ENCODE data around the gene TPRG1. TPM values are rescaled to one million over a fixed set of nuclear protein-coding genes. Genes with fewer than 3 reads are reported as not detected.

Gene TPRG1
- total and polyA plus RNA-seq, 2 donors (not counting 3 experiments of a cell fraction or from before 2014, with no cell fraction given) = 0.30 TPM; not detected in 1

- Histone ChIP-seq H3K9me3 (replicated peaks; ENCODE audit: control insufficient read depth, insufficient read depth, low read length) (no peaks in the 10 kb centered on the region), H3K79me2 (ENCODE audit: control insufficient read depth, insufficient read depth, low read length) (no peaks in the 10 kb centered on the region), H3K9me1 (replicated peaks; ENCODE audit: control insufficient read depth, extremely low read depth, insufficient read depth, low read length) (no peaks in the 10 kb centered on the region), H3K27me3 (ENCODE audit: control insufficient read depth in 2 of 2, insufficient read depth in 2 of 2, low read length in 2 of 2) (no peaks in the 10 kb centered on the region), H3K27ac (ENCODE audit: insufficient read depth, low read depth, low read length) (no peak overlapping the region), H3K4me1 (ENCODE audit: control insufficient read depth, extremely low read depth, insufficient read depth, low read length) (no peaks in the 10 kb centered on the region), H3K9ac (replicated peaks; ENCODE audit: extremely low read depth, insufficient read depth, low read length) (no peak overlapping the region), H4K20me1 (replicated peaks; ENCODE audit: control insufficient read depth, extremely low read depth, insufficient read depth, low read length) (no peaks in the 10 kb centered on the region), H3K4me3 (replicated peaks in 1 of 3; ENCODE audit: insufficient read depth in 1 of 3, low read depth in 1 of 3, low read length in 3 of 3) (no peak overlapping the region), H2AFZ (ENCODE audit: low read depth, low read length) (no peak overlapping the region), H3K36me3 (ENCODE audit: control insufficient read depth in 2 of 2, extremely low read depth in 1 of 2, insufficient read depth in 2 of 2, low read length in 2 of 2) (no peaks in the 10 kb centered on the region), H3K4me2 (ENCODE audit: insufficient read depth, low read length) (no peak overlapping the region)
- intact Hi-C loops (cut with micrococcal nuclease) = no loop called here
- ChIA-PET CTCF (interaction anchor here (1.1 kb wide), 1 partner anchor 9 kb away, joined by 3 read pairs; no protein-coding TSS in a partner anchor), POLR2A (no interaction called here)
- TF ChIP-seq FOS (IDR thresholded peaks at IDR 0.05; ENCODE audit: borderline replicate concordance, insufficient read depth, low read length) (no peak), JUN (IDR thresholded peaks at IDR 0.05; ENCODE audit: borderline replicate concordance, insufficient read depth, insufficient read length, low read depth) (no peak), MYC (IDR thresholded peaks at IDR 0.05; ENCODE audit: low read depth, low read length) (no peak), GATA2 (IDR thresholded peaks at IDR 0.05; ENCODE audit: insufficient read depth, insufficient read length, low read depth, low read length) (no peak), EZH2 (IDR thresholded peaks at IDR 0.05; ENCODE audit: borderline replicate concordance, low read depth, low read length, severe bottlenecking) (no peak), POLR2A (IDR thresholded peaks at IDR 0.05; ENCODE audit: low read depth, low read length) (no peak), MAX (IDR thresholded peaks at IDR 0.05; ENCODE audit: insufficient read depth, insufficient read length) (no peak), POLR2AphosphoS5 (IDR thresholded peaks at IDR 0.05; ENCODE audit: insufficient read depth, low read depth, low read length) (no peak)
- TF ChIP-seq, protein P1, sequence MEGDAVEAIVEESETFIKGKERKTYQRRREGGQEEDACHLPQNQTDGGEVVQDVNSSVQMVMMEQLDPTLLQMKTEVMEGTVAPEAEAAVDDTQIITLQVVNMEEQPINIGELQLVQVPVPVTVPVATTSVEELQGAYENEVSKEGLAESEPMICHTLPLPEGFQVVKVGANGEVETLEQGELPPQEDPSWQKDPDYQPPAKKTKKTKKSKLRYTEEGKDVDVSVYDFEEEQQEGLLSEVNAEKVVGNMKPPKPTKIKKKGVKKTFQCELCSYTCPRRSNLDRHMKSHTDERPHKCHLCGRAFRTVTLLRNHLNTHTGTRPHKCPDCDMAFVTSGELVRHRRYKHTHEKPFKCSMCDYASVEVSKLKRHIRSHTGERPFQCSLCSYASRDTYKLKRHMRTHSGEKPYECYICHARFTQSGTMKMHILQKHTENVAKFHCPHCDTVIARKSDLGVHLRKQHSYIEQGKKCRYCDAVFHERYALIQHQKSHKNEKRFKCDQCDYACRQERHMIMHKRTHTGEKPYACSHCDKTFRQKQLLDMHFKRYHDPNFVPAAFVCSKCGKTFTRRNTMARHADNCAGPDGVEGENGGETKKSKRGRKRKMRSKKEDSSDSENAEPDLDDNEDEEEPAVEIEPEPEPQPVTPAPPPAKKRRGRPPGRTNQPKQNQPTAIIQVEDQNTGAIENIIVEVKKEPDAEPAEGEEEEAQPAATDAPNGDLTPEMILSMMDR (IDR thresholded peaks at IDR 0.05; ENCODE audit: extremely low read depth in 1 of 2, insufficient read depth in 1 of 2, low read depth in 1 of 2, low read length in 2 of 2) = no peak
- DNase-seq (ENCODE audit: low read depth, low spot score) (no peak), FAIRE-seq (no peak)
- BruUV-seq (replicated peaks) = no TSS peak
- dilution Hi-C loops (cut with MboI; ENCODE audit: extremely low pct_ligation_motif_present, low sequenced_read_pairs) = no loop called here
Measured at GRCh38 chr3:189195302-189195701, 23.5 kb downstream of the TPRG1 start.

Data from endothelial cell of umbilical vein (primary cell).